Glutamatergic neuron (in vitro differentiated cells): ENCODE results near the gene KIAA0232. TPM values are rescaled to one million over a fixed set of nuclear protein-coding genes. Genes with fewer than 3 reads are reported as not detected.
"Not testable (repeated sequence)": the region's sequence is repeated elsewhere in the genome, so short reads cannot be mapped to it uniquely, and the experiment has no call there.

Source experiments
- DNase-seq: peaks from one replicate; pipeline ENCODE4 v3.0.0; 2022
- H3K27ac Mint-ChIP-seq: one replicate; pipeline ENCODE4 v1.8.0; 2020; ENCODE audit warnings: mild to moderate bottlenecking, mixed read lengths, inconsistent platforms; ENCODE audit not compliant: unreplicated experiment
- H3K27me3 Mint-ChIP-seq: one replicate; pipeline ENCODE4 v1.8.0; 2020; ENCODE audit warnings: mild to moderate bottlenecking, moderate library complexity, mixed read lengths, inconsistent platforms; ENCODE audit not compliant: unreplicated experiment
- H3K36me3 Mint-ChIP-seq: one replicate; pipeline ENCODE4 v1.8.0; 2020; ENCODE audit warnings: mild to moderate bottlenecking, mixed read lengths, inconsistent platforms; ENCODE audit not compliant: unreplicated experiment
- H3K4me1 Mint-ChIP-seq: one replicate; pipeline ENCODE4 v1.8.0; 2020; ENCODE audit warnings: mild to moderate bottlenecking, low read depth, mixed read lengths, inconsistent platforms; ENCODE audit not compliant: unreplicated experiment
- H3K4me3 Mint-ChIP-seq: one replicate; pipeline ENCODE4 v1.8.0; 2020; ENCODE audit warnings: mild to moderate bottlenecking, mixed read lengths, inconsistent platforms; ENCODE audit not compliant: unreplicated experiment
- H3K9me3 Mint-ChIP-seq: one replicate; pipeline ENCODE4 v1.8.0; 2020; ENCODE audit warnings: mild to moderate bottlenecking, moderate library complexity, mixed read lengths, inconsistent platforms; ENCODE audit not compliant: unreplicated experiment
- CTCF ChIP-seq: fragments of 200-600 bp; sonication (generic); IDR thresholded peaks from one replicate; pipeline ENCODE4 v1.5.0; 2021; ENCODE audit not compliant: partially characterized antibody, unreplicated experiment
- total RNA-seq: library from RNA; stranded (reverse); fragmentation: NEBNext Ultra II Directional; extraction: Animal tissue kit (Norgen Biotek cat#: 25700); gene quantifications from one replicate; pipeline ENCODE4 v1.2.1, GENCODE V29; 2021; ENCODE audit not compliant: unreplicated experiment

Gene KIAA0232
- total RNA-seq, 1 donor from 2014 or later = 64.4 TPM

DNA sequence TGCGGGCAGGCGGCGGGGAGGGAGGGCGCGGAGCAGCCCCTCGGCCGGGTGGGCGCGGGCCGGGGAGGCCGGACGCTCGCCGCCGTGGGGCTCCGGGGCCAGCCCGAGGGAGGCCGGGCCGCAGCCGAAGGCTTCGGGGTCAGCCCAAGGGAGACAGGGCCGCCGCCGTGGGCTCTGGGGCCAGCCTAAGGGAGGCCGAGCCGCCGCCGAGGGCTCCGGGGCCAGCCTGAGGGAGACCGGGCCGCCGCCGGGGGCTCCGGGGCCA, 251 bp downstream of the KIAA0232 start:
- TF ChIP-seq CTCF = no peak
- Mint-ChIP-seq H3K36me3 (no peaks in the 10 kb centered on the region), H3K27me3 (peaks cover 8% of the 10 kb centered on the region), H3K9me3 (peaks cover 7% of the 10 kb centered on the region), H3K4me1 (peaks cover 53% of the 10 kb centered on the region), H3K27ac (no peak overlapping the region), H3K4me3 (no peak overlapping the region)
- DNase-seq = no peak

DNA sequence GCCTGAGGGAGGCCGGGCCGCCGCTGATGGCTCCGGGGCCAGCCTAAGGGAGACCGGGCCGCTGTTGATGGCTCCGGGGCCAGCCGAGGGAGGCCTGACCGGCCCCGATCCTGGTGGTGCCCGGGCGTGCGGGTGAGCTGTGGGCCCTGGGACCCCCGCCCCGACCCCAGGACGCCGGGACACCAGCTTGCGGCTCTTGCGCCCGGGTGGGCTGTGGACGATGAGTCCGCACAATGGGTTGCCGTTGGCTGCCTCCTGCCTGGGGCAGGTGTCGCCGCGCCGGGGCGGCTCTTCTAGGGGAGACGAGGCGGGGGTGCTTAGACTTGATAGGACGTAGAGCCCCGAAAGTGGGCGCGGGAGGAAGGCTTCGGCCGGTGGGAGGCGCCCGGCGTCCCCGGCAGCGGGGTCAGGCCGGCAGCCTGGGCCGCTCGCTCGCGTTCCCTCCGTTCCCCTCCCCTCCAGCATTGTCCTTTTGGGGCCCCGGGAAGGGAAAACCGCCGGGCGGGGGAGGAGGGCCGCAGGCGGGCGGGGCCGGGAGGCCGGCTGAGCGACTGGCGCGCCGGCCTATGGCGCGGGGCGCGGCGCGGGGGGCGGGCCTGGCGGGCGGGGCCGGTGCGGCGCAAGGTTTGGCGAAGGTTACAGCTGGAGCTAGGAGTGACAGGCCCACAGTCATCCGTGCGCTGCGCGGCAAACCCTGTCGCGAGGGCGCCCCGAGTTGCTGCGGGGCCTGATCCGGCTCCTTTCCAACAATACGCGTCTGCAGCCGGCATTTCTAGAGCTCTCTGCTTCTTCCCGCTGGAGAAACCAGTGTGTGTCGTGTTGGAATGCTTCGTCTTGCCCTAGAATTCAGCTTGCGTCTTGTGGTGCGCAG, 819 bp downstream of the KIAA0232 start:
- peak; percentile 95 for DNase-seq
- Mint-ChIP-seq H3K27me3 (peaks cover 6% of the 10 kb centered on the region), H3K27ac (peak overlapping the region; percentile 87), H3K36me3 (no peaks in the 10 kb centered on the region), H3K9me3 (peaks cover 7% of the 10 kb centered on the region), H3K4me1 (peaks cover 49% of the 10 kb centered on the region), H3K4me3 (peak overlapping the region; percentile 95)
- TF ChIP-seq CTCF = no peak

DNA sequence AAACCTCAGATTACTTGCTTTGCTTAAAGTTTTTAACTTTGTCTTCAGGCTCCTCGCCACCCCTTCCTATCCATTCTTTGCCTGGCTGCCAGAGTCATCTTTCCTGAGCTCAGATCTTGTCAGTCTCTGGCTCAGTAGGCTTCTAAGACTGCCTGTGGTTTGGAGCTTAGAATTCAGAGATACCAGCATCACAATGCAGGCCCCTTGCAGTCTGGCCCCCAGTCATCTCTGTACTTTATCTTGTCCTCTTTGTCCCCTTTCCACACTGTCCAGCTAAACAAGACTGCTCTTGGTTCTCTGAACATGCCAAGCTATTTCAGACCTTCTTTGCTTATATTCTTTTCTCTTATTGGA, 3.0 kb downstream of the KIAA0232 start:
- DNase-seq = no peak
- Mint-ChIP-seq H3K27me3 (peaks cover 4% of the 10 kb centered on the region), H3K9me3 (peaks cover 7% of the 10 kb centered on the region), H3K4me3 (peak overlapping the region; percentile 74), H3K4me1 (peaks cover 30% of the 10 kb centered on the region), H3K36me3 (no peaks in the 10 kb centered on the region), H3K27ac (no peak overlapping the region)
- TF ChIP-seq CTCF = no peak

DNA sequence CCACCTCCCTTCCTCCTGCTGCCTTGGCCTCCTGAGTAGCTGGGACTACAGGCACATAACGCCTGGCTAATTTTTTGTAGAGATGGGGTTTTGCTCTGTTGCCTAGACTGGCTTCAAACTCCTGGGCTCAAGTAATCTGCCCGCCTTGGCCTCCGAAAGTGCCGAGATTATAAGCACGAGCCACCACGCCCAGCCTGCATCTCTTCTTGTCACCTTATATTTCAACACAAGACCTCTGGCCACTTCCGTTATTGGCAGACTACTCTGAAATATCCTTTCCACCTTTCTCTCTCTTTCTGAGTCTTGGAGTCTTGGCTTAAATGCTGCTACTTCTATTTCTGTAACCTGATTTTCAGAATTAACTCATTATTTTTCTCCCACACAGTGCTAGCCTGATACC, 5.6 kb downstream of the KIAA0232 start:
- no peak overlapping the region for H3K4me3 Mint-ChIP-seq
- peaks cover 16% of the 10 kb centered on the region for H3K4me1 Mint-ChIP-seq
- H3K36me3 Mint-ChIP-seq = peaks cover 8% of the 10 kb centered on the region
- no peak for DNase-seq
- TF ChIP-seq CTCF = no peak
- H3K27me3 Mint-ChIP-seq = peaks cover 4% of the 10 kb centered on the region
- H3K27ac Mint-ChIP-seq = no peak overlapping the region
- peaks cover 2% of the 10 kb centered on the region for H3K9me3 Mint-ChIP-seq

DNA sequence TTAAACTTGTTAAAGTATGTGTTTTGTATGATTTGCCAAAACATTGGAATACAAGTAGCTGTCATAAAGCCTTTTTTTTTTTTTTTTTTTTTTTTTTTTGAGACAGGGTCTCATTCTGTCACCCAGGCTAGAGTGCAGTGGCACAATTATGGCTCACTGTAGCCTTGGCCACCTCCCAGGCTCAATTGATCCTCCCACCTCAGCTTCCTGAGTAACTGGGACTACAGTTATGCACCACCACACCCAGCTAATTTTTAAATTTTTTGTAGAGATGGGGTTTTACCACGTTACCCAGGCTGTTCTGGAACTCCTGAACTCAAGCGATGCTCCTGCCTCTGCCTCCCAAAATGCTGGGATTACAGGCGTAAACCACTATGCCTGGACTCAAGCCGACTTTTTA, 8.7 kb downstream of the KIAA0232 start:
- H3K4me1 Mint-ChIP-seq = peaks cover 10% of the 10 kb centered on the region
- DNase-seq, H3K27me3 Mint-ChIP-seq, H3K9me3 Mint-ChIP-seq, H3K36me3 Mint-ChIP-seq, H3K27ac Mint-ChIP-seq, H3K4me3 Mint-ChIP-seq: not testable (repeated sequence)

DNA sequence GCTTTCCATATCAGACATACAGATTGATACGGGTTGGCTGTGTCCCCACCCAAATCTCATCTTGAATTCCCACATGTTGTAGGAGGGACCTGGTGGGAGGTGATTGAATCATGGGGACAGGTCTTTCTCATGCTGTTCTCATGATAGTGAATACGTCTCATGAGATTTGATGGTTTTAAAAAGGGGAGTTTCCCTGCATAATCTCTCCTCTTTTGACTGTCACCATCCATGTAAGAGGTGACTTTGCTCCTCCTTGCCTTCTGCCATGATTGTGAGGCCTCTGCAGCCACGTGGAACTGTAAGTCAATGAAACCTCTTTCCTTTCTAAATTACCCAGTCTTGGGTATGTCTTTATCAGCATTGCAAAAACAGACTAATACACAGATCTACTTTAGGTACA, 9.3 kb downstream of the KIAA0232 start:
- H3K4me3 Mint-ChIP-seq = peak overlapping the region; percentile 48
- not testable (repeated sequence) for H3K27ac Mint-ChIP-seq, DNase-seq, H3K9me3 Mint-ChIP-seq, H3K36me3 Mint-ChIP-seq, H3K27me3 Mint-ChIP-seq
- H3K4me1 Mint-ChIP-seq = peaks cover 10% of the 10 kb centered on the region
